ENCODE data around the gene CNTN6.

CNTN6 gene

GRCh38 chr3:1048558-1048957, 44.3 kb upstream of the CNTN6 start:
- TF ChIP-seq ZNF175 (tag by site-specific recombination; IDR thresholded peaks at IDR 0.05) (no peak), ATF2 (tag by site-specific recombination; IDR thresholded peaks at IDR 0.05; ENCODE audit: low read depth) (peak; percentile 65), PRDM4 (tag by site-specific recombination; IDR thresholded peaks at IDR 0.05) (no peak), ZNF548 (tag by site-specific recombination; IDR thresholded peaks at IDR 0.05) (no peak)
- no peaks in the 10 kb centered on the region for H3K4me1 ChIP-seq (ENCODE audit: control insufficient read depth, insufficient read depth, low read length)
- H3K27ac ChIP-seq (ENCODE audit: extremely low read depth, low read depth, low read length) = no peak overlapping the region
- POLR2A ChIA-PET = no interaction called here
- H3K36me3 ChIP-seq (ENCODE audit: control insufficient read depth in 2 of 2, insufficient read depth in 1 of 2, low read length in 2 of 2) = no peaks in the 10 kb centered on the region
- H3K4me3 ChIP-seq (ENCODE audit: low read depth, low read length) = no peak overlapping the region
- H3K9me3 ChIP-seq (ENCODE audit: control insufficient read depth, insufficient read depth, low read depth, low read length) = no peaks in the 10 kb centered on the region
- CTCF ChIA-PET = no interaction called here

- no peak for TF ChIP-seq ZNF132 (tag by site-specific recombination; IDR thresholded peaks at IDR 0.05; ENCODE audit: borderline replicate concordance)
- TF ChIP-seq ZNF791 (tag by site-specific recombination; IDR thresholded peaks at IDR 0.05) = no peak
- no peak for TF ChIP-seq ZNF10 (tag by site-specific recombination; IDR thresholded peaks at IDR 0.05)
- no peak for TF ChIP-seq ZXDB (tag by site-specific recombination; IDR thresholded peaks at IDR 0.05)
- no peak for TF ChIP-seq ZBTB11 (tag by site-specific recombination; conservative IDR thresholded peaks at IDR 0.05; ENCODE audit: low read depth)
- no peak for TF ChIP-seq PRDM2 (tag by site-specific recombination; IDR thresholded peaks at IDR 0.05; ENCODE audit: borderline replicate concordance)
- TF ChIP-seq ZNF571 (tag by site-specific recombination; IDR thresholded peaks at IDR 0.05) = no peak
- no peak for TF ChIP-seq ZFHX2 (tag by site-specific recombination; conservative IDR thresholded peaks at IDR 0.05)
- no peak for TF ChIP-seq REPIN1 (tag by site-specific recombination; IDR thresholded peaks at IDR 0.05; ENCODE audit: low read depth)
- ChIA-PET POLR2A (no interaction called here), CTCF (no interaction called here)
Measured at GRCh38 chr3:1055870-1056269, 37.0 kb upstream of the CNTN6 start.

More at GRCh38 chr3:1055870-1056269, 37.0 kb upstream of the CNTN6 start:
- no peak overlapping the region for H3K4me3 ChIP-seq (ENCODE audit: low read depth, low read length)
- H3K9me3 ChIP-seq (ENCODE audit: control insufficient read depth, insufficient read depth, low read depth, low read length) = no peaks in the 10 kb centered on the region
- H3K4me1 ChIP-seq (ENCODE audit: control insufficient read depth, insufficient read depth, low read length) = no peaks in the 10 kb centered on the region
- H3K36me3 ChIP-seq (ENCODE audit: control insufficient read depth in 2 of 2, insufficient read depth in 1 of 2, low read length in 2 of 2) = no peaks in the 10 kb centered on the region
- H3K27ac ChIP-seq (ENCODE audit: extremely low read depth, low read depth, low read length) = no peak overlapping the region

Data from HEK293 (cell line).